ENCODE data around the gene TBC1D17. TPM values are rescaled to one million over a fixed set of nuclear protein-coding genes. Genes with fewer than 3 reads are reported as not detected.

TBC1D17 gene
- total RNA-seq, 1 experiment from 2014 or later: 17.8 TPM

GRCh38 chr19:49879243-49879963 lies 1.9 kb downstream of the TBC1D17 start:
- no peak for TF ChIP-seq EZH2phosphoT487 (IDR thresholded peaks at IDR 0.05; ENCODE audit: borderline replicate concordance, low read length)
- TF ChIP-seq, protein P1, sequence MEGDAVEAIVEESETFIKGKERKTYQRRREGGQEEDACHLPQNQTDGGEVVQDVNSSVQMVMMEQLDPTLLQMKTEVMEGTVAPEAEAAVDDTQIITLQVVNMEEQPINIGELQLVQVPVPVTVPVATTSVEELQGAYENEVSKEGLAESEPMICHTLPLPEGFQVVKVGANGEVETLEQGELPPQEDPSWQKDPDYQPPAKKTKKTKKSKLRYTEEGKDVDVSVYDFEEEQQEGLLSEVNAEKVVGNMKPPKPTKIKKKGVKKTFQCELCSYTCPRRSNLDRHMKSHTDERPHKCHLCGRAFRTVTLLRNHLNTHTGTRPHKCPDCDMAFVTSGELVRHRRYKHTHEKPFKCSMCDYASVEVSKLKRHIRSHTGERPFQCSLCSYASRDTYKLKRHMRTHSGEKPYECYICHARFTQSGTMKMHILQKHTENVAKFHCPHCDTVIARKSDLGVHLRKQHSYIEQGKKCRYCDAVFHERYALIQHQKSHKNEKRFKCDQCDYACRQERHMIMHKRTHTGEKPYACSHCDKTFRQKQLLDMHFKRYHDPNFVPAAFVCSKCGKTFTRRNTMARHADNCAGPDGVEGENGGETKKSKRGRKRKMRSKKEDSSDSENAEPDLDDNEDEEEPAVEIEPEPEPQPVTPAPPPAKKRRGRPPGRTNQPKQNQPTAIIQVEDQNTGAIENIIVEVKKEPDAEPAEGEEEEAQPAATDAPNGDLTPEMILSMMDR (conservative IDR thresholded peaks at IDR 0.05; ENCODE audit: low read depth, low read length): no peak
- TF ChIP-seq EZH2 (IDR thresholded peaks at IDR 0.05; ENCODE audit: low read length, unreplicated experiment): no peak
- Histone ChIP-seq H4K20me1 (ENCODE audit: low read length) (no peaks in the 10 kb centered on the region), H3K4me3 (ENCODE audit: low read length) (peak overlapping the region; percentile 93; the same call in 1 of the 2 replicates), H3K9me2 (replicated peaks; ENCODE audit: low read length) (no peaks in the 10 kb centered on the region), H3K36me3 (ENCODE audit: low read depth, low read length) (peaks cover 26% of the 10 kb centered on the region), H3K79me2 (ENCODE audit: low read length) (peaks cover 32% of the 10 kb centered on the region), H3K9me3 (ENCODE audit: low read length) (no peaks in the 10 kb centered on the region), H3K4me2 (ENCODE audit: low read length) (peak overlapping the region; percentile 98; the same call in 1 of the 2 replicates), H3K27me3 (ENCODE audit: low read length) (no peaks in the 10 kb centered on the region), H2AFZ (ENCODE audit: low read length) (no peak overlapping the region), H3F3A (ENCODE audit: low read length, unreplicated experiment) (no peaks in the 10 kb centered on the region), H3K4me1 (ENCODE audit: insufficient read depth, low read length) (peaks cover 32% of the 10 kb centered on the region), H3K9ac (ENCODE audit: low read length) (no peak overlapping the region), H3K27ac (ENCODE audit: low read length) (no peak overlapping the region)
- intact Hi-C loops (cut with micrococcal nuclease): loop anchor here (5.0 kb wide), 1 partner anchor 202 kb away; the partner anchor contains the start of gene PRMT1
- BruUV-seq (replicated peaks): no TSS peak
- POLR2A ChIA-PET (ENCODE audit: unreplicated experiment): interaction anchor here (0.6 kb wide), 1 partner anchor 170 kb away, joined by 3 read pairs; no protein-coding TSS in a partner anchor
- ATAC-seq (no peak), DNase-seq (peak; percentile 22)
- CTCF ChIA-PET: no interaction called here

- DNase-seq (no peak), ATAC-seq (no peak)
- ChIA-PET POLR2A (ENCODE audit: unreplicated experiment) (no interaction called here), CTCF (no interaction called here)
- H2AFZ ChIP-seq (ENCODE audit: low read length): no peak overlapping the region
- H3F3A ChIP-seq (ENCODE audit: low read length, unreplicated experiment): no peaks in the 10 kb centered on the region
- TF ChIP-seq, protein P1 (conservative IDR thresholded peaks at IDR 0.05; ENCODE audit: low read depth, low read length): no peak
- TF ChIP-seq EZH2 (IDR thresholded peaks at IDR 0.05; ENCODE audit: low read length, unreplicated experiment) (no peak), EZH2phosphoT487 (IDR thresholded peaks at IDR 0.05; ENCODE audit: borderline replicate concordance, low read length) (no peak)
- H3K4me3 ChIP-seq (ENCODE audit: low read length): no peak overlapping the region
- H3K9me2 ChIP-seq (replicated peaks; ENCODE audit: low read length): no peaks in the 10 kb centered on the region
- H3K9me3 ChIP-seq (ENCODE audit: low read length): no peaks in the 10 kb centered on the region
- no peaks in the 10 kb centered on the region for H3K27me3 ChIP-seq (ENCODE audit: low read length)
- peaks cover 26% of the 10 kb centered on the region for H3K36me3 ChIP-seq (ENCODE audit: low read depth, low read length)
- H3K27ac ChIP-seq (ENCODE audit: low read length): no peak overlapping the region
- H3K79me2 ChIP-seq (ENCODE audit: low read length): peaks cover 23% of the 10 kb centered on the region
- BruUV-seq (replicated peaks): no TSS peak
- H3K4me1 ChIP-seq (ENCODE audit: insufficient read depth, low read length): peaks cover 30% of the 10 kb centered on the region
- H3K9ac ChIP-seq (ENCODE audit: low read length): no peak overlapping the region
- no peaks in the 10 kb centered on the region for H4K20me1 ChIP-seq (ENCODE audit: low read length)
- H3K4me2 ChIP-seq (ENCODE audit: low read length): no peak overlapping the region
- intact Hi-C loops (cut with micrococcal nuclease): no loop called here
These were observed 2.8 kb downstream of the TBC1D17 start for GRCh38 chr19:49880162-49880869.

- CTCF ChIA-PET: no interaction called here
- BruUV-seq (replicated peaks): no TSS peak
- H3K9ac ChIP-seq (ENCODE audit: low read length): no peak overlapping the region
These were observed 3.7 kb downstream of the TBC1D17 start for GRCh38 chr19:49881186-49881585.

More at GRCh38 chr19:49881186-49881585, 3.7 kb downstream of the TBC1D17 start:
- TF ChIP-seq EZH2phosphoT487 (IDR thresholded peaks at IDR 0.05; ENCODE audit: borderline replicate concordance, low read length): no peak
- no peak for TF ChIP-seq EZH2 (IDR thresholded peaks at IDR 0.05; ENCODE audit: low read length, unreplicated experiment)
- TF ChIP-seq, protein P1 (conservative IDR thresholded peaks at IDR 0.05; ENCODE audit: low read depth, low read length): no peak
- Histone ChIP-seq H3K4me3 (ENCODE audit: low read length) (no peak overlapping the region), H3K36me3 (ENCODE audit: low read depth, low read length) (peaks cover 26% of the 10 kb centered on the region), H3K27me3 (ENCODE audit: low read length) (no peaks in the 10 kb centered on the region), H3K27ac (ENCODE audit: low read length) (no peak overlapping the region), H3K79me2 (ENCODE audit: low read length) (peaks cover 14% of the 10 kb centered on the region), H3F3A (ENCODE audit: low read length, unreplicated experiment) (no peaks in the 10 kb centered on the region), H2AFZ (ENCODE audit: low read length) (no peak overlapping the region), H4K20me1 (ENCODE audit: low read length) (no peaks in the 10 kb centered on the region), H3K9me2 (replicated peaks; ENCODE audit: low read length) (no peaks in the 10 kb centered on the region), H3K4me2 (ENCODE audit: low read length) (no peak overlapping the region), H3K9me3 (ENCODE audit: low read length) (no peaks in the 10 kb centered on the region), H3K4me1 (ENCODE audit: insufficient read depth, low read length) (peaks cover 25% of the 10 kb centered on the region)
- POLR2A ChIA-PET (ENCODE audit: unreplicated experiment): no interaction called here
- DNase-seq (no peak), ATAC-seq (no peak)
- intact Hi-C loops (cut with micrococcal nuclease): no loop called here

Data from PC-3 (cell line).